Measurements from ENCODE around the gene PODXL. TPM values are rescaled to one million over a fixed set of nuclear protein-coding genes. Genes with fewer than 3 reads are reported as not detected.

PODXL gene
- total and polyA plus RNA-seq, 2 donors (not counting 3 experiments of a cell fraction or from before 2014, with no cell fraction given) = 86.4 to 156 TPM

- no peak for FAIRE-seq
- H3K27me3 ChIP-seq (ENCODE audit: control insufficient read depth in 2 of 2, insufficient read depth in 2 of 2, low read length in 2 of 2) = no peaks in the 10 kb centered on the region
- CTCF ChIA-PET = interaction anchor here (1.0 to 4.7 kb wide), 5 partner anchors 9 to 111 kb away, joined by 3 to 29 read pairs (median 3); no protein-coding TSS in a partner anchor
- dilution Hi-C loops (cut with MboI; ENCODE audit: extremely low pct_ligation_motif_present, low sequenced_read_pairs) (no loop called here), intact Hi-C loops (cut with micrococcal nuclease) (loop anchor here (2.0 kb wide), 2 partner anchors 15 to 31 kb away; no protein-coding TSS in a partner anchor)
- H3K4me1 ChIP-seq (ENCODE audit: control insufficient read depth, extremely low read depth, insufficient read depth, low read length) = peaks cover 47% of the 10 kb centered on the region
- no peak overlapping the region for H3K9ac ChIP-seq (replicated peaks; ENCODE audit: extremely low read depth, insufficient read depth, low read length)
- H4K20me1 ChIP-seq (replicated peaks; ENCODE audit: control insufficient read depth, extremely low read depth, insufficient read depth, low read length) = no peaks in the 10 kb centered on the region
- H3K36me3 ChIP-seq (ENCODE audit: control insufficient read depth in 2 of 2, extremely low read depth in 1 of 2, insufficient read depth in 2 of 2, low read length in 2 of 2) = no peaks in the 10 kb centered on the region
- H3K4me3 ChIP-seq (replicated peaks in 1 of 3; ENCODE audit: insufficient read depth in 1 of 3, low read depth in 1 of 3, low read length in 3 of 3) = no peak overlapping the region
- H3K4me2 ChIP-seq (ENCODE audit: insufficient read depth, low read length) = no peak overlapping the region
- H3K9me1 ChIP-seq (replicated peaks; ENCODE audit: control insufficient read depth, extremely low read depth, insufficient read depth, low read length) = no peaks in the 10 kb centered on the region
- BruUV-seq (replicated peaks) = no TSS peak
- peak overlapping the region; percentile 32 for H3K27ac ChIP-seq (ENCODE audit: insufficient read depth, low read depth, low read length)
- TF ChIP-seq GATA2 (IDR thresholded peaks at IDR 0.05; ENCODE audit: insufficient read depth, insufficient read length, low read depth, low read length) (no peak), CTCF (IDR thresholded peaks at IDR 0.05; ENCODE audit: extremely low read depth in 1 of 2, insufficient read depth in 1 of 2, low read depth in 1 of 2, low read length in 2 of 2) (no peak), MYC (IDR thresholded peaks at IDR 0.05; ENCODE audit: low read depth, low read length) (no peak), MAX (IDR thresholded peaks at IDR 0.05; ENCODE audit: insufficient read depth, insufficient read length) (no peak), FOS (IDR thresholded peaks at IDR 0.05; ENCODE audit: borderline replicate concordance, insufficient read depth, low read length) (no peak), JUN (IDR thresholded peaks at IDR 0.05; ENCODE audit: borderline replicate concordance, insufficient read depth, insufficient read length, low read depth) (no peak), EZH2 (IDR thresholded peaks at IDR 0.05; ENCODE audit: borderline replicate concordance, low read depth, low read length, severe bottlenecking) (no peak), POLR2AphosphoS5 (IDR thresholded peaks at IDR 0.05; ENCODE audit: insufficient read depth, low read depth, low read length) (no peak), POLR2A (IDR thresholded peaks at IDR 0.05; ENCODE audit: low read depth, low read length) (no peak)
- H3K79me2 ChIP-seq (ENCODE audit: control insufficient read depth, insufficient read depth, low read length) = peaks cover 88% of the 10 kb centered on the region
- no peak for DNase-seq (ENCODE audit: low read depth, low spot score)
- POLR2A ChIA-PET = interaction anchor here (1.3 kb wide), 1 partner anchor 9 kb away, joined by 3 read pairs; no protein-coding TSS in a partner anchor
- no peaks in the 10 kb centered on the region for H3K9me3 ChIP-seq (replicated peaks; ENCODE audit: control insufficient read depth, insufficient read depth, low read length)
- no peak overlapping the region for H2AFZ ChIP-seq (ENCODE audit: low read depth, low read length)
These were observed 12.4 kb downstream of the PODXL start for GRCh38 chr7:131544021-131544420.

Data from endothelial cell of umbilical vein (primary cell).